ENCODE measurements around the gene FGD4.

Gene FGD4

DNA sequence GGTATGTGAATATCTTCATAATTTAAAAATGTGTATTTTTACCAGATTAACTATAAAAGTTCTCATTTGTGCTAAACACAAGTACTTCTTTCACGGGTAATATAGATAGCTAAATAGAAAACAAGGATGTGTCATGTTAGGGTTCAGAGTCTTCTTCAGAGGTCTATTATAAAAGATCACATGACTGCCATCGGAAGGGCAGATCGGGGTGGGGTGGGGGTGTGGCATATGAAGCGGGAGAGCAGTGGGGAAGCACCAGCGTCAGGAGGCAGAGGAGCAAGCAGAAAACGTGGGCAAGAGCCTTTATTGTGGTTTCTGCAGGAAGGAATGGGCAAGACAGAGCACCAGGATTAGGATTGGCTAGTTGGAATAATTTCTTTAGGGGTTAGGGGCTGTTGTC is 216.1 kb downstream of the FGD4 start:
- no peak for DNase-seq (ENCODE audit: insufficient read length, low spot score)
- no peak for FAIRE-seq
- TF ChIP-seq POLR2AphosphoS5 (IDR thresholded peaks at IDR 0.05; ENCODE audit: low read depth, low read length), result no peak
- no peak for TF ChIP-seq TAF1 (IDR thresholded peaks at IDR 0.05; ENCODE audit: low read depth, low read length)
- no peak for TF ChIP-seq SPI1 (IDR thresholded peaks at IDR 0.05; ENCODE audit: low read depth, low read length)
- no peak for TF ChIP-seq POU2F2 (IDR thresholded peaks at IDR 0.05; ENCODE audit: low read depth, low read length)
- TF ChIP-seq PAX5 (IDR thresholded peaks at IDR 0.05; ENCODE audit: insufficient read depth, low read length, severe bottlenecking), result no peak
- TF ChIP-seq POLR2A (IDR thresholded peaks at IDR 0.05; ENCODE audit: low read depth, low read length), result no peak

DNA sequence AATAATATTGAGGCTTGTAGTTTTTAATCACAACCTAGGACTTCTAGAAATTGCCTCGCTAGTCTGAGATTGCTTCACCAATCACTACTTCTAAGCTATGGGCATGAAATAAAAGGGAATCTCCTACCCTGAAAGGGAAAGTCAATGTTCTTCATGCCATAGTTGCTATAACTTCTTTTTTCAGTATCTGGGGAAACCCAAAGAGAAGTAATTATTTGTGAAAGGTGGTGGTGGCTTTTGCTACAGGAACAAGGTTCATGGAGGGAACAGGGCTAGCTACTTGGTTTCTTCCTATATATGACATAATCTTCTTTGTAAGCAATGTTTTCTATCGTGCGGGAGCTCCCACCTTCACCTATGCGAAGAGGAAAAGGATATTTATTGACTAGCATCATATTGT is 218.2 kb downstream of the FGD4 start:
- no peak for FAIRE-seq
- TF ChIP-seq POU2F2 (IDR thresholded peaks at IDR 0.05; ENCODE audit: low read depth, low read length) (no peak), SPI1 (IDR thresholded peaks at IDR 0.05; ENCODE audit: low read depth, low read length) (no peak), TAF1 (IDR thresholded peaks at IDR 0.05; ENCODE audit: low read depth, low read length) (no peak), POLR2A (IDR thresholded peaks at IDR 0.05; ENCODE audit: low read depth, low read length) (no peak), PAX5 (IDR thresholded peaks at IDR 0.05; ENCODE audit: insufficient read depth, low read length, severe bottlenecking) (no peak)

DNA sequence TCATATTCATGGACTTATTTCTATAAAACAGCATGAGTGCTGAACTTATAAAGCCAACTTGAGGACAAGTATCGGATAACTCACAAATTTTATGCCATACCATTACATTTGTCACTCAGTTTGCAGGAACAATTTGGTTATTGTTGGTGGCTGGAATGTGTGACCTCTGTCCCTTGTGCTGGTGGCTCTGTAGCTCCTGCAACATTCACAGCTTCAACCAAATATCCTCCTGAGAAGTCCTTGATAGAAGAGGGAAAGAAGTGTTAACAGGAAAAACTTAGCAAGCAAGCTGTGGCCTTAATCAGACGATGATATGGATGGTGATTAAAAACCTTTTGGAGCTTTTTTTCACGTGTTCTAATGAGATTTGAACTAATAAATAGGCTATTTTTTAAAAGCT is 218.8 kb downstream of the FGD4 start:
- TF ChIP-seq POLR2A (IDR thresholded peaks at IDR 0.05; ENCODE audit: low read depth, low read length) (no peak), POU2F2 (IDR thresholded peaks at IDR 0.05; ENCODE audit: low read depth, low read length) (no peak), POLR2AphosphoS5 (IDR thresholded peaks at IDR 0.05; ENCODE audit: low read depth, low read length) (no peak), SPI1 (IDR thresholded peaks at IDR 0.05; ENCODE audit: low read depth, low read length) (no peak), PAX5 (IDR thresholded peaks at IDR 0.05; ENCODE audit: insufficient read depth, low read length, severe bottlenecking) (no peak), TAF1 (IDR thresholded peaks at IDR 0.05; ENCODE audit: low read depth, low read length) (no peak)
- DNase-seq (ENCODE audit: insufficient read length, low spot score), result no peak
- peak; percentile 16 for FAIRE-seq

More for the DNA sequence above, 218.2 kb downstream of the FGD4 start:
- no peak for DNase-seq (ENCODE audit: insufficient read length, low spot score)

DNA sequence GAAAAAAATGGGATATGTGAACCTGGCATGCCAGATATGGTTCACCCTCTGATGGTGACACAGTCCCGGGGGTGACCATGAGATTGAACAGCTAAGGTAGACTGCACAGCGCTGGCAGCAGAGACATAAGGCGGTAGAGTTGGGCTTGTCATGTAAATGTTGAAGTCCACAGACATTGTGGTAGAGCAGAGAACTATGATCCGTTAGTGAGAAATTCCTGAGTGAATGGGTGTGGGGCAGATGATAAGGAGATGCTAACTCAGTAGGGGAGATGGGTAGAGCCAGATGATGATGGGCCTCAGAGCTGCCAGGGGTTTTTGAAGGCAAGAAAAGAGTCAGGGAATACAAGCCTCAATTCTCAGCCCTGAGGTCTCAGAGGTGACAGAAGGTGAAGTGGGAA is 228.6 kb downstream of the FGD4 start:
- FAIRE-seq (no peak), DNase-seq (ENCODE audit: insufficient read length, low spot score) (no peak)
- TF ChIP-seq SPI1 (IDR thresholded peaks at IDR 0.05; ENCODE audit: low read depth, low read length) (no peak), PAX5 (IDR thresholded peaks at IDR 0.05; ENCODE audit: insufficient read depth, low read length, severe bottlenecking) (no peak), POLR2AphosphoS5 (IDR thresholded peaks at IDR 0.05; ENCODE audit: low read depth, low read length) (no peak), POLR2A (IDR thresholded peaks at IDR 0.05; ENCODE audit: low read depth, low read length) (no peak), TAF1 (IDR thresholded peaks at IDR 0.05; ENCODE audit: low read depth, low read length) (no peak), POU2F2 (IDR thresholded peaks at IDR 0.05; ENCODE audit: low read depth, low read length) (no peak)

DNA sequence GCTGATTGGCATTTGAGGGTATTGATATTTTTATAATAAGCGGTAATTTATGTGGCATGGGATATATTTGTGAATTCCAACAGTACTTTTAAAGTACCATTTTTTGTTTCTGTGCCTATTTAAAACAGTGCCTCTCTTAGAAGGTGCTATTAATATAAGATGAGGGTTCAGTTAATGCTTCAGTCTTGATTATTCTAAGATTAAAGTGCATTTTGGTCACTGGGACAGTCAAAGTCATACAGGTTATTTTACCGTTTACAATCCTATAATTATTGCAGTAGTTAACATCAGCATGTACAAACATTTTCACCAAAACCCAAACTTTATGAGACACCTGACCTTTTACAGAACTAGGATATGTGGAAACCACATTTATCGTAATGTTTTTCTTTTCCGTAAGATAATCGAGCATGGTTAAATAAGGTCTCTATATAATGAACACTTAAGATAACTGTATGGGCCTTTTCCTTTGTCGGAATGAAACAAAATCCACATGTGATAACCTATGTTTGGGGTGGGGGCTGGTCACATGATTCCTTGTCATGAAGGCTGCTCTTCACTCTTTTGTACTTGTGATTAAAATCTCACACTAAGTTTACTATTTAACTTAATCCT is 242.0 kb downstream of the FGD4 start:
- no peak for DNase-seq (ENCODE audit: insufficient read length, low spot score)
- no peak for TF ChIP-seq TAF1 (IDR thresholded peaks at IDR 0.05; ENCODE audit: low read depth, low read length)
- no peak for TF ChIP-seq PAX5 (IDR thresholded peaks at IDR 0.05; ENCODE audit: insufficient read depth, low read length, severe bottlenecking)
- no peak for TF ChIP-seq POU2F2 (IDR thresholded peaks at IDR 0.05; ENCODE audit: low read depth, low read length)
- TF ChIP-seq SPI1 (IDR thresholded peaks at IDR 0.05; ENCODE audit: low read depth, low read length), result no peak
- TF ChIP-seq POLR2AphosphoS5 (IDR thresholded peaks at IDR 0.05; ENCODE audit: low read depth, low read length), result no peak
- TF ChIP-seq POLR2A (IDR thresholded peaks at IDR 0.05; ENCODE audit: low read depth, low read length), result no peak
- FAIRE-seq, result no peak

DNA sequence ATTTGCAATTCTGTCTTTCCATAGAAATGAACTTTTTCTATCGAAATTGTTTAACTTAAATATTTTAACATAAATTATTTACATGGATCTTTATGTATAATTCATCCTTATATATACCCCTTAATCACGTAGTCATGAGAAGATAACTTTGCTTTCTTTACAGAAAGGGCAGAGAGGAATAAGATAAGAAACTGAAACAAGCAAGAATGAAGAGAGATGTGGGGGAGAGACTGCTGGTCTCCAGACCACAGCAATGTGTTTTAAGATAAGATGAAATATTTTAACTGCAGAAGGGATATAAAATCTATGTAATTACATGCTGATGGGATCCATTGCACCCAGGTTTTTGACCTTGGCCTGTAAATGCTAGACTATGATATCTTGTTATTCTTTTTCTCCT is 245.1 kb downstream of the FGD4 start:
- TF ChIP-seq PAX5 (IDR thresholded peaks at IDR 0.05; ENCODE audit: insufficient read depth, low read length, severe bottlenecking), result no peak
- no peak for TF ChIP-seq POLR2AphosphoS5 (IDR thresholded peaks at IDR 0.05; ENCODE audit: low read depth, low read length)
- TF ChIP-seq TAF1 (IDR thresholded peaks at IDR 0.05; ENCODE audit: low read depth, low read length), result no peak
- TF ChIP-seq POU2F2 (IDR thresholded peaks at IDR 0.05; ENCODE audit: low read depth, low read length), result no peak
- TF ChIP-seq SPI1 (IDR thresholded peaks at IDR 0.05; ENCODE audit: low read depth, low read length), result no peak
- TF ChIP-seq POLR2A (IDR thresholded peaks at IDR 0.05; ENCODE audit: low read depth, low read length), result no peak
- no peak for DNase-seq (ENCODE audit: insufficient read length, low spot score)
- no peak for FAIRE-seq

DNA sequence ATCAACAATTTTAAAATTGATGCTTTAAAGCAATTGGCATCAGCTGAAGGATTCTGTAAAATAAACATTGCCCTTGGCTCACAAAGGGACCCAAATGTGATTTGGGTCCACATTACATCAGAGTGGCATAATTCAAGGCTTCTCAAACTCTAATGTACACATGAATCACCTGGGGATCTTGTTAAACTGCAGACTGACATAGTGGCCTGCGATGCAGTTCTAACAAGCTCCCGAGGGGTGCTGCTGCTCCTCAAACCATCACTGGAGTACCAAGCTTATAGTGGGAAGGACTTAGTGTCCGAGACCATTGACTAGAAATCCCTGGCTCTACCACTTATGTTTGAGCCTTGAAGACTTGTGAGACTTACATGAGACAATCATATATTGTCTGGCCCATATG is 247.9 kb downstream of the FGD4 start:
- no peak for TF ChIP-seq TAF1 (IDR thresholded peaks at IDR 0.05; ENCODE audit: low read depth, low read length)
- no peak for TF ChIP-seq POU2F2 (IDR thresholded peaks at IDR 0.05; ENCODE audit: low read depth, low read length)
- no peak for TF ChIP-seq POLR2AphosphoS5 (IDR thresholded peaks at IDR 0.05; ENCODE audit: low read depth, low read length)
- TF ChIP-seq SPI1 (IDR thresholded peaks at IDR 0.05; ENCODE audit: low read depth, low read length), result no peak
- TF ChIP-seq POLR2A (IDR thresholded peaks at IDR 0.05; ENCODE audit: low read depth, low read length), result no peak
- TF ChIP-seq PAX5 (IDR thresholded peaks at IDR 0.05; ENCODE audit: insufficient read depth, low read length, severe bottlenecking), result no peak
- no peak for FAIRE-seq
- no peak for DNase-seq (ENCODE audit: insufficient read length, low spot score)

DNA sequence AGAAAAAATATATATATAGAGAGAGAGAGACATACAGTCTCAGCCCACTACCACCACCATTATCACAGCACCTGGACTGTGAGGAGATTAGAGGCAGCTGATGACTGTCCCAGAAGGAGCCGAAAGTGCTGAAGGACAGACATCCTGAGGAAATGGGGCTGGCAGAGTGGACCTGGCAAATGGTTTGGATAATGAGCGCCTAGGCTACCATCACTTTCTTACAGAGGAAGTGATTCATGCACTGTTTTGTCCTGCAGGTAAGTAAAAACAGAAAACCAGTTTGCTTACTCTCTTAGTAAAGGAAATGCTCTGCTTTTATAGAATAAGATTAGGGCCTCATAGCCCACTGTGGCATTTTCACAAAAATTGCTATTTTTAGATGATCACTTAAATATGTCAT is 251.2 kb downstream of the FGD4 start:
- TF ChIP-seq POU2F2 (IDR thresholded peaks at IDR 0.05; ENCODE audit: low read depth, low read length), result no peak
- TF ChIP-seq POLR2A (IDR thresholded peaks at IDR 0.05; ENCODE audit: low read depth, low read length), result no peak
- TF ChIP-seq SPI1 (IDR thresholded peaks at IDR 0.05; ENCODE audit: low read depth, low read length), result no peak
- TF ChIP-seq TAF1 (IDR thresholded peaks at IDR 0.05; ENCODE audit: low read depth, low read length), result no peak
- TF ChIP-seq POLR2AphosphoS5 (IDR thresholded peaks at IDR 0.05; ENCODE audit: low read depth, low read length), result no peak
- no peak for TF ChIP-seq PAX5 (IDR thresholded peaks at IDR 0.05; ENCODE audit: insufficient read depth, low read length, severe bottlenecking)
- FAIRE-seq, result no peak
- no peak for DNase-seq (ENCODE audit: insufficient read length, low spot score)

DNA sequence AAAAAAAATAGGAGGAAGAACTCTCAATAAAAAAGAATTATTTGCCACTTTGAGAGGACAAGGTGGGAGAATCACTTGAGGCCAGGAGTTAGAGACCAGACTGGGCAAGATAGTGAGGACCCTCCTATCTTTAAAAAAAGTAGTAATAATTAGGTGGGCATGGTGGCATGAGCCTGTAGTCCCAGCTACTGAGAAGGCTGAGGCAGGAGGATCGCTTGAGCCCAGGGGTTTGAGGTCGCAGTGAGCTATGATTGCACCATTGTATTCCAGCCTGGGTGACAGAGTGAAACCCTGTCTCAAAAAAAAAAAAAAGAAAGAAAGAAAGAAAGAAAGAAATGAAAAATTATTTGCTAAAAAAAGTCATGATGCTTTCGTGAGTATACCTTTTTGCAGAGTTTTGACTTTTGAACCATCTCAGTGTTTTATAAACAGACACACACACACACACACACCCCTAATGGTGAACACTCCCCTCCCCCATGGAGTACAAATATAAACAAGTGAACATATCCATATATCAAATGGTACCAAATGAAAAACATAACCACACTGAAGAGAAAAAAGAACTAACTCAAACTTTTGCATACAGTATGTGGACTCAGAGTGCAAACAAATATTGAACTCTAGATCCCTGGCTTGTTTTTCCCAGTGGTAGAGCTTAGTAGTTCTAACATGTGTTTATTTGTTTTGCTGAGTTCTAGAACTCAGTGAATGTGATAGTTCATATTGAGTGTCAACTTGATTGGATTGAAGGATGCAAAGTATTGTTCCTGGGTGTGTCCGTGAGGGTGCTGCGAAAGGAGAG is 252.0 kb downstream of the FGD4 start:
- no peak for DNase-seq (ENCODE audit: insufficient read length, low spot score)
- FAIRE-seq, result no peak
- TF ChIP-seq PAX5 (IDR thresholded peaks at IDR 0.05; ENCODE audit: insufficient read depth, low read length, severe bottlenecking) (no peak), TAF1 (IDR thresholded peaks at IDR 0.05; ENCODE audit: low read depth, low read length) (no peak), POLR2AphosphoS5 (IDR thresholded peaks at IDR 0.05; ENCODE audit: low read depth, low read length) (no peak)
